BE2C (cell line): ENCODE results near the gene PCSK5.

ENCODE experiments used
- DNase-seq: peaks from one replicate; pipeline ENCODE4 v3.0.0-alpha.2; 2020
- H3K27me3 ChIP-seq: fragments of 250-450 bp; sonication (Bioruptor Pico); 2 replicates; pipeline ENCODE4 v1.5.1; 2020; ENCODE audit warnings: mild to moderate bottlenecking
- H3K36me3 ChIP-seq: fragments of 250-450 bp; sonication (Bioruptor Pico); 2 replicates; pipeline ENCODE4 v1.5.1; 2020; ENCODE audit warnings: mild to moderate bottlenecking
- H3K4me1 ChIP-seq: fragments of 250-450 bp; sonication (Bioruptor Pico); 2 replicates; pipeline ENCODE4 v1.5.1; 2020
- H3K4me3 ChIP-seq: 2 replicates; pipeline ENCODE4 v1.5.1; 2011; ENCODE audit warnings: low read depth, low read length
- H3K9me3 ChIP-seq: fragments of 250-450 bp; sonication (Bioruptor Pico); 2 replicates; pipeline ENCODE4 v1.5.1; 2020
- CTCF ChIP-seq: IDR thresholded peaks from 2 replicates; pipeline ENCODE4 v1.5.1; 2012; ENCODE audit warnings: mild to moderate bottlenecking, low read depth, low read length

The PCSK5 gene

GRCh38 chr9:76405340-76405739 is 514.9 kb downstream of the PCSK5 start:
- no peaks in the 10 kb centered on the region for H3K27me3 ChIP-seq
- H3K4me1 ChIP-seq = peaks cover 5% of the 10 kb centered on the region; the same call in 1 of the 2 replicates
- H3K4me3 ChIP-seq = no peak overlapping the region
- no peak for DNase-seq
- no peaks in the 10 kb centered on the region for H3K36me3 ChIP-seq
- TF ChIP-seq CTCF = no peak
- H3K9me3 ChIP-seq = no peaks in the 10 kb centered on the region

GRCh38 chr9:76405868-76406267 is 515.4 kb downstream of the PCSK5 start:
- TF ChIP-seq CTCF = no peak
- Histone ChIP-seq H3K36me3 (no peaks in the 10 kb centered on the region), H3K9me3 (no peaks in the 10 kb centered on the region), H3K27me3 (no peaks in the 10 kb centered on the region), H3K4me3 (no peak overlapping the region), H3K4me1 (peaks cover 5% of the 10 kb centered on the region; the same call in 1 of the 2 replicates)
- DNase-seq = no peak
